ENCODE results near the gene OR13C4.

GRCh38 chr9:104503963-104504362 is 23.0 kb downstream of the OR13C4 start, which contains the start of gene OR13F1:
- TF ChIP-seq, protein P1, sequence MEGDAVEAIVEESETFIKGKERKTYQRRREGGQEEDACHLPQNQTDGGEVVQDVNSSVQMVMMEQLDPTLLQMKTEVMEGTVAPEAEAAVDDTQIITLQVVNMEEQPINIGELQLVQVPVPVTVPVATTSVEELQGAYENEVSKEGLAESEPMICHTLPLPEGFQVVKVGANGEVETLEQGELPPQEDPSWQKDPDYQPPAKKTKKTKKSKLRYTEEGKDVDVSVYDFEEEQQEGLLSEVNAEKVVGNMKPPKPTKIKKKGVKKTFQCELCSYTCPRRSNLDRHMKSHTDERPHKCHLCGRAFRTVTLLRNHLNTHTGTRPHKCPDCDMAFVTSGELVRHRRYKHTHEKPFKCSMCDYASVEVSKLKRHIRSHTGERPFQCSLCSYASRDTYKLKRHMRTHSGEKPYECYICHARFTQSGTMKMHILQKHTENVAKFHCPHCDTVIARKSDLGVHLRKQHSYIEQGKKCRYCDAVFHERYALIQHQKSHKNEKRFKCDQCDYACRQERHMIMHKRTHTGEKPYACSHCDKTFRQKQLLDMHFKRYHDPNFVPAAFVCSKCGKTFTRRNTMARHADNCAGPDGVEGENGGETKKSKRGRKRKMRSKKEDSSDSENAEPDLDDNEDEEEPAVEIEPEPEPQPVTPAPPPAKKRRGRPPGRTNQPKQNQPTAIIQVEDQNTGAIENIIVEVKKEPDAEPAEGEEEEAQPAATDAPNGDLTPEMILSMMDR (IDR thresholded peaks at IDR 0.05; ENCODE audit: insufficient read depth, low read depth, low read length): no peak
- no peak for TF ChIP-seq EZH2 (IDR thresholded peaks at IDR 0.05; ENCODE audit: insufficient read depth, low read length)

Measured in astrocyte (in vitro differentiated cells and primary cell).